HepG2 (cell line): ENCODE measurements around the gene HOXB4. TPM values are rescaled to one million over a fixed set of nuclear protein-coding genes. Genes with fewer than 3 reads are reported as not detected.
A peak's percentile ranks its signal among the peaks of the same experiment; 100 is the strongest.

Experiments used
- ATAC-seq: fragments of 200-7000 bp; cut with Tn5 transposase; 3 replicates; pipeline ENCODE4 v1.9.1; 2020; ENCODE audit warnings: mild to moderate bottlenecking, moderate library complexity
- BruUV-seq: library from RNA; stranded (reverse); fragments of 400-500 nt; replicated peaks from 2 replicates; lab custom pipeline; 2021; lab: Mats Ljungman, UMichigan
- CTCF ChIA-PET: fragments of 300-600 bp; formaldehyde crosslinking; extraction: SDS; loops from one replicate; lab custom pipeline; 2021; ENCODE audit warnings: low total read pairs, inconsistent platforms, low intra/inter-chr PET ratio; lab: Yijun Ruan, JAX
- POLR2A ChIA-PET: fragments of 350-600 bp; sonication (Branson Sonifier 250); formaldehyde crosslinking; loops from one replicate; lab custom pipeline; 2020; ENCODE audit warnings: antibody characterized with exemption, inconsistent platforms; lab: Yijun Ruan, JAX
- DNase-seq: peaks from one replicate; pipeline ENCODE4 v3.0.0-alpha.2; 2015; ENCODE audit warnings: low spot score
- FAIRE-seq: peaks from 3 replicates; lab custom pipeline; 2011; peaks lifted over from hg19 to GRCh38; lab: Jason Lieb, UNC
- H2AFZ ChIP-seq: one replicate; pipeline ENCODE4 v1.6.1; 2011; ENCODE audit warnings: low read length, inconsistent platforms
- H3K27ac ChIP-seq: fragments of 300-600 bp; 3 replicates; pipeline ENCODE4 v1.8.0; 2011; ENCODE audit warnings: mixed run types, mild to moderate bottlenecking, mixed read lengths, low read length, inconsistent platforms; ENCODE audit not compliant: insufficient read depth; ENCODE audit errors: extremely low read length
- H3K27me3 ChIP-seq, 2 experiments: fragments of 200-600 bp in 1 of 2; 2 replicates in 1 of 2; 3 replicates in 1 of 2; pipeline versions ENCODE4 v1.6.0 to v1.8.0; 2011; ENCODE audit warnings: low read length in 2 of 2, mild to moderate bottlenecking in 2 of 2, moderate library complexity in 2 of 2, inconsistent platforms in 1 of 2; ENCODE audit not compliant: insufficient read depth in 2 of 2, control insufficient read depth in 1 of 2
- H3K36me3 ChIP-seq, 2 experiments: fragments of 200-600 bp in 1 of 2; replicated peaks in 1 of 2; 2 replicates in 1 of 2; 3 replicates in 1 of 2; pipeline versions ENCODE4 v1.5.1 to v1.8.0; 2011; ENCODE audit warnings: low read length in 2 of 2, inconsistent platforms in 1 of 2; ENCODE audit not compliant: insufficient read depth in 2 of 2, control insufficient read depth in 1 of 2
- H3K4me1 ChIP-seq: 2 replicates; pipeline ENCODE4 v1.5.1; 2012; ENCODE audit warnings: low read length, inconsistent platforms; ENCODE audit not compliant: insufficient read depth
- H3K4me2 ChIP-seq: 2 replicates; pipeline ENCODE4 v1.6.0; 2011; ENCODE audit warnings: low read depth, low read length, inconsistent platforms
- H3K4me3 ChIP-seq, 3 experiments: fragments of 200-600 bp in 1 of 3; sonication (generic), shearing (Covaris generic) in 1 of 3; replicated peaks in 1 of 3; 2 replicates each; pipeline ENCODE4 v1.5.1; 2011 to 2016; ENCODE audit warnings: low read length in 3 of 3, inconsistent platforms in 2 of 3, low read depth in 2 of 3, mild to moderate bottlenecking in 2 of 3, control low read depth in 1 of 3, mixed read lengths in 1 of 3; ENCODE audit not compliant: insufficient read depth in 1 of 3
- H3K79me2 ChIP-seq: one replicate; pipeline ENCODE4 v1.6.1; 2011; ENCODE audit warnings: low read length, inconsistent platforms; ENCODE audit not compliant: insufficient read depth
- H3K9ac ChIP-seq: 2 replicates; pipeline ENCODE4 v1.6.0; 2011; ENCODE audit warnings: mild to moderate bottlenecking, low read depth, low read length, inconsistent platforms; ENCODE audit not compliant: insufficient read depth
- H3K9me3 ChIP-seq: 2 replicates; pipeline ENCODE4 v1.5.1; 2012; ENCODE audit warnings: mild to moderate bottlenecking, low read length
- H4K20me1 ChIP-seq: 2 replicates; pipeline ENCODE4 v1.6.0; 2011; ENCODE audit warnings: inconsistent platforms, mild to moderate bottlenecking, low read length, moderate library complexity; ENCODE audit not compliant: insufficient read depth
- EZH2 ChIP-seq: conservative IDR thresholded peaks from 2 replicates; pipeline ENCODE4 v1.6.1; 2012; ENCODE audit warnings: mild to moderate bottlenecking, low read depth, low read length, moderate library complexity
- GPBP1L1 ChIP-seq: sonication (generic); formaldehyde crosslinking; IDR thresholded peaks from 2 replicates; pipeline ENCODE4 v1.5.0; 2020; ENCODE audit warnings: mild to moderate bottlenecking, missing genetic modification reagents
- PCBP2 ChIP-seq: fragments of 200-400 bp; formaldehyde crosslinking; optimal IDR thresholded peaks from 2 replicates; pipeline ENCODE3; 2018; ENCODE audit warnings: low read length, low read depth; ENCODE audit not compliant: poor library complexity, severe bottlenecking
- RORA ChIP-seq: sonication (generic); formaldehyde crosslinking; IDR thresholded peaks from 2 replicates; pipeline ENCODE4 v1.5.0; 2020; ENCODE audit warnings: mild to moderate bottlenecking, missing genetic modification reagents, moderate library complexity
- THAP8 ChIP-seq: sonication (generic); formaldehyde crosslinking; IDR thresholded peaks from 2 replicates; pipeline ENCODE4 v1.5.1; 2020; ENCODE audit warnings: missing genetic modification reagents, mild to moderate bottlenecking, borderline replicate concordance
- U2AF1 ChIP-seq: fragments of 200-400 bp; formaldehyde crosslinking; optimal IDR thresholded peaks from 2 replicates; pipeline ENCODE3; 2017; ENCODE audit warnings: mild to moderate bottlenecking, low read depth, low read length
- ZBTB1 ChIP-seq: sonication (generic); formaldehyde crosslinking; IDR thresholded peaks from 2 replicates; pipeline ENCODE4 v1.4.0; 2020; ENCODE audit warnings: missing genetic modification reagents, borderline replicate concordance
- ZBTB37 ChIP-seq: sonication (generic); formaldehyde crosslinking; IDR thresholded peaks from 2 replicates; pipeline ENCODE4 v1.4.0; 2020; ENCODE audit warnings: mild to moderate bottlenecking, missing genetic modification reagents
- WGBS: methylation state at CpG from one replicate; pipeline ENCODE4 v1.1.6; 2017; ENCODE audit warnings: low lambda C conversion rate; 5-methylcytosine and 5-hydroxymethylcytosine counted together
- in situ Hi-C: cut with HindIII; loops from 2 replicates; pipeline ENCODE4 v1.10.0; 2017; ENCODE audit warnings: low pct_unique_long_range_greater_than_20kb; ENCODE audit not compliant: extremely low pct_ligation_motif_present
- intact Hi-C: fragments of 100-400 bp; cut with micrococcal nuclease; formaldehyde crosslinking; loops from one replicate; pipeline ENCODE4 v1.10.0; 2022; ENCODE audit not compliant: unreplicated experiment
- polyA plus RNA-seq, 8 experiments: library from polyadenylated mRNA; depleted of rRNA in 3 of 8; stranded (reverse) in 7 of 8; unstranded in 1 of 8; fragments of >200 nt; fragmentation: Illumina TruSeq in 4 of 8; extraction: Trizol in 4 of 8; gene quantifications; 2 replicates each; pipeline versions ENCODE4 v1.2.1 to v1.2.3, GENCODE V29; 2011 to 2016; ENCODE audit warnings: low read depth in 4 of 8, missing spikeins in 1 of 8, mixed read lengths in 1 of 8; ENCODE audit not compliant: insufficient read depth in 1 of 8
- total RNA-seq, 5 experiments: library from RNA; depleted of rRNA; stranded (reverse); fragments of >200 nt; fragmentation: Illumina TruSeq; extraction: Trizol; gene quantifications; 2 replicates each; pipeline ENCODE4 v1.2.3, GENCODE V29; 2016; ENCODE audit warnings: low read depth in 1 of 5
- TF ChIP-seq, protein P1 (sequence below): sonication (generic); formaldehyde crosslinking; IDR thresholded peaks from one replicate; pipeline ENCODE4 v1.5.1; 2020; ENCODE audit warnings: mild to moderate bottlenecking, missing genetic modification reagents; ENCODE audit errors: not compliant biosample characterization

HOXB4 gene
- total and polyA plus RNA-seq, 2 of the 13 experiments (the other 11 are each of a cell fraction or from before 2014, with no cell fraction given), result not detected

DNA sequence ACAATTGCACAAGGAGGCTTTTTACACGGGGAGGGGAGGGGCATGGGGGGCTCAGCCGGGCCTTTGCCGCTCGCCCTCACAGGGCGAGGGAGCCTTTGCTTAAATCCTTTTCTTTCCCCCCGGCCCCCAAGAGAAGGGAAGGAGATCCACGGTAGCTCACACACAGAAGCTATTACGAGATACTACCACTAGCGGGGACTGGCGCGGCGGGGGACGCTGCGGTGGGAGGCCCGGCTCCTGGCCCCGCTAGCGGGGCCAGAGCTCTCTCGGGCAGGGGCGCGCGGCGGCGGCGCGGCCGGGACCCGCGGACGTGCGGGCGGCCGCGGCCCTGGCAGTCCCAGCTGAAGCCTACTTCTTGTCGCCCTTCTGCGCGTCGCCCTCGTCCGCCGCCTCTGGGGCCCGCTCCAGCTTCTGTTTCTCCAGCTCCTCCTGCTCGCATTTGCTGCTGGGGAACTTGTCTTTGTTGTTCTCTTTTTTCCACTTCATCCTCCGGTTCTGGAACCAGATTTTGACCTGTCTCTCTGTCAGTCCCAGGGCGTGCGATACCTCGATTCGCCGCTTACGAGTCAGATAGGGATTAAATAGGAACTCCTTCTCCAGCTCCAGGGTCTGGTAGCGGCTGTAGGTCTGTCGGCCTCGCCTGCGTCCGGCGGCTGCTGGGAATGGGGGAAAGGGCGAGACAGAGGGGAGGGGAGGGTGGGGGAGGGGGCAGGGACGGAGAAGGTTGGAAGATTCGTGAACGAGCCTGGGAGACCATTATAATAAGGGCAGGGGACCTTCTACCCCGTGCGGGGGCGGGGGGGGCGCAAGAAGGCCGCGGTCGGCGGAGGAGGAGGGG, 34.9 kb upstream of the HOXB4 start:
- WGBS, result 13% methylated on average over 40 of the region's 67 CpGs
- peaks cover 23% of the 10 kb centered on the region for H3K4me1 ChIP-seq
- peak; percentile 15 for DNase-seq
- peak; percentile 80 for ATAC-seq
- H3K9me3 ChIP-seq, result no peaks in the 10 kb centered on the region
- no peak for FAIRE-seq
- no TSS peak for BruUV-seq
- ChIA-PET POLR2A (interaction anchor here (0.8 kb wide), 1 partner anchor 24 kb away, joined by 3 read pairs; no protein-coding TSS in a partner anchor), CTCF (interaction anchor here (1.4 kb wide), 1 partner anchor 11 kb away, joined by 4 read pairs; no protein-coding TSS in a partner anchor)
- peak overlapping the region in 2 of 3 experiments; percentile 28 to 55; a peak in 1 of 6 replicates for H3K4me3 ChIP-seq
- no peaks in the 10 kb centered on the region for H3K79me2 ChIP-seq
- no peaks in the 10 kb centered on the region for H3K36me3 ChIP-seq
- intact Hi-C loops (loop anchor here (2.0 kb wide), 1 partner anchor 460 kb away; no protein-coding TSS in a partner anchor), in situ Hi-C loops (loop anchor here (5.0 kb wide), 1 partner anchor 586 kb away; no protein-coding TSS in a partner anchor)
- H3K9ac ChIP-seq, result no peak overlapping the region
- peaks cover 6% of the 10 kb centered on the region; the same call in 1 of the 2 replicates for H4K20me1 ChIP-seq
- H3K27ac ChIP-seq, result no peak overlapping the region
- H3K27me3 ChIP-seq, result peaks cover 28 to 97% of the 10 kb centered on the region in 2 experiments
- H2AFZ ChIP-seq, result no peak overlapping the region
- H3K4me2 ChIP-seq, result peak overlapping the region; percentile 70
- no peak for TF ChIP-seq PCBP2
- TF ChIP-seq ZBTB1 (CRISPR knock-in tag), result no peak
- TF ChIP-seq, protein P1, sequence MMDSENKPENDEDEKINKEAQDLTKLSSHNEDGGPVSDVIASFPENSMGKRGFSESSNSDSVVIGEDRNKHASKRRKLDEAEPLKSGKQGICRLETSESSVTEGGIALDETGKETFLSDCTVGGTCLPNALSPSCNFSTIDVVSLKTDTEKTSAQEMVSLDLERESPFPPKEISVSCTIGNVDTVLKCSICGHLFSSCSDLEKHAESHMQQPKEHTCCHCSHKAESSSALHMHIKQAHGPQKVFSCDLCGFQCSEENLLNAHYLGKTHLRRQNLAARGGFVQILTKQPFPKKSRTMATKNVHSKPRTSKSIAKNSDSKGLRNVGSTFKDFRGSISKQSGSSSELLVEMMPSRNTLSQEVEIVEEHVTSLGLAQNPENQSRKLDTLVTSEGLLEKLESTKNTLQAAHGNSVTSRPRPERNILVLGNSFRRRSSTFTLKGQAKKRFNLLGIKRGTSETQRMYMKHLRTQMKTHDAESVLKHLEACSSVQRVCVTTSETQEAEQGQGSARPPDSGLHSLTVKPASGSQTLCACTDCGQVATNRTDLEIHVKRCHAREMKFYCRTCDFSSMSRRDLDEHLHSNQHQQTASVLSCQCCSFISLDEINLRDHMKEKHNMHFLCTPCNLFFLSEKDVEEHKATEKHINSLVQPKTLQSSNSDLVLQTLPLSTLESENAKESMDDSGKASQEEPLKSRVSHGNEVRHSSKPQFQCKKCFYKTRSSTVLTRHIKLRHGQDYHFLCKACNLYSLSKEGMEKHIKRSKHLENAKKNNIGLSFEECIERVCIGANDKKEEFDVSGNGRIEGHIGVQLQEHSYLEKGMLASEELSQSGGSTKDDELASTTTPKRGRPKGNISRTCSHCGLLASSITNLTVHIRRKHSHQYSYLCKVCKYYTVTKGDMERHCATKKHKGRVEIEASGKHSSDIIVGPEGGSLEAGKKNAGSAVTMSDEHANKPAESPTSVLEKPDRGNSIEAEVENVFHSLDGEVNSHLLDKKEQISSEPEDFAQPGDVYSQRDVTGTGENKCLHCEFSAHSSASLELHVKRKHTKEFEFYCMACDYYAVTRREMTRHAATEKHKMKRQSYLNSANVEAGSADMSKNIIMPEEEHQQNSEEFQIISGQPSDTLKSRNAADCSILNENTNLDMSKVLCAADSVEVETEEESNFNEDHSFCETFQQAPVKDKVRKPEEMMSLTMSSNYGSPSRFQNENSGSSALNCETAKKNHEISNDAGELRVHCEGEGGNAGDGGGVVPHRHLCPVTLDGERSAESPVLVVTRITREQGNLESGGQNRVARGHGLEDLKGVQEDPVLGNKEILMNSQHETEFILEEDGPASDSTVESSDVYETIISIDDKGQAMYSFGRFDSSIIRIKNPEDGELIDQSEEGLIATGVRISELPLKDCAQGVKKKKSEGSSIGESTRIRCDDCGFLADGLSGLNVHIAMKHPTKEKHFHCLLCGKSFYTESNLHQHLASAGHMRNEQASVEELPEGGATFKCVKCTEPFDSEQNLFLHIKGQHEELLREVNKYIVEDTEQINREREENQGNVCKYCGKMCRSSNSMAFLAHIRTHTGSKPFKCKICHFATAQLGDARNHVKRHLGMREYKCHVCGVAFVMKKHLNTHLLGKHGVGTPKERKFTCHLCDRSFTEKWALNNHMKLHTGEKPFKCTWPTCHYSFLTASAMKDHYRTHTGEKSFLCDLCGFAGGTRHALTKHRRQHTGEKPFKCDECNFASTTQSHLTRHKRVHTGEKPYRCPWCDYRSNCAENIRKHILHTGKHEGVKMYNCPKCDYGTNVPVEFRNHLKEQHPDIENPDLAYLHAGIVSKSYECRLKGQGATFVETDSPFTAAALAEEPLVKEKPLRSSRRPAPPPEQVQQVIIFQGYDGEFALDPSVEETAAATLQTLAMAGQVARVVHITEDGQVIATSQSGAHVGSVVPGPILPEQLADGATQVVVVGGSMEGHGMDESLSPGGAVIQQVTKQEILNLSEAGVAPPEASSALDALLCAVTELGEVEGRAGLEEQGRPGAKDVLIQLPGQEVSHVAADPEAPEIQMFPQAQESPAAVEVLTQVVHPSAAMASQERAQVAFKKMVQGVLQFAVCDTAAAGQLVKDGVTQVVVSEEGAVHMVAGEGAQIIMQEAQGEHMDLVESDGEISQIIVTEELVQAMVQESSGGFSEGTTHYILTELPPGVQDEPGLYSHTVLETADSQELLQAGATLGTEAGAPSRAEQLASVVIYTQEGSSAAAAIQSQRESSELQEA (CRISPR knock-in tag), result no peak
- peak; percentile 94; the same call in 1 of the 2 replicates for TF ChIP-seq EZH2
- no peak for TF ChIP-seq ZBTB37 (CRISPR knock-in tag)
- TF ChIP-seq U2AF1, result no peak
- no peak for TF ChIP-seq THAP8
- TF ChIP-seq GPBP1L1 (CRISPR knock-in tag), result no peak
- no peak for TF ChIP-seq RORA
